ENCODE measurements around the gene CREBZF. TPM values are rescaled to one million over a fixed set of nuclear protein-coding genes. Genes with fewer than 3 reads are reported as not detected.

The CREBZF gene
- total and polyA plus RNA-seq, 12 donors: 9.9 to 20.6 (median 13.0) TPM

DNA sequence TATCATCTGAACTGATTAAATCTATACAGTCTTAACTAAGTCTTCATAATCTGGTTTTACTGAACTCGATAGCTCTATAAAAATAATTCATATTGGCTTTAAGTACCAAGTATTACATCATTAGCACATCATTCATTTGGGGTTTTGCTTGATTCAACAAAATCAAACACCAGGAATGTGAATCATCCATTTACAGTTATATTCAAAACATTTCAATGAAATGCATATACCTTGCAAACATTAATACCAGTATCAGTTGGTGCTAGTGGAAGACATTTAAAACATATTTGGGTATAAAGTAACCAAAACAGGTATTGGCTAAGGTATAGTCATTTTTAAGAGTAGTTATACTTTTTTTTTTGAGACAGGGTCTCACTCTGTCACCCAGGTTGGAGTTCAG is 33.3 kb upstream of the CREBZF start:
- intact Hi-C loops (cut with DNase I): loop anchor here in 4 of 10 donors (5.0 to 10.0 kb wide), 3 partner anchors 117 to 129 kb away; partner anchors contain the start of gene SYTL2 (in 2 of the 4)
- Histone ChIP-seq H3K27me3 (no peaks in the 10 kb centered on the region), H3K36me3 (peaks cover 0 to 51% (median 0%) of the 10 kb centered on the region in 9 donors), H3K27ac (no peak overlapping the region), H3K4me1 (peaks cover 0 to 13% (median 0%) of the 10 kb centered on the region in 9 donors), H3K9me3 (no peaks in the 10 kb centered on the region), H3K4me3 (no peak overlapping the region)
- WGBS, 2 donors: 86 to 92% methylated on average over 1 of the region's 1 CpG
- no peak for DNase-seq
- no peak for ATAC-seq
- TF ChIP-seq, protein P1, sequence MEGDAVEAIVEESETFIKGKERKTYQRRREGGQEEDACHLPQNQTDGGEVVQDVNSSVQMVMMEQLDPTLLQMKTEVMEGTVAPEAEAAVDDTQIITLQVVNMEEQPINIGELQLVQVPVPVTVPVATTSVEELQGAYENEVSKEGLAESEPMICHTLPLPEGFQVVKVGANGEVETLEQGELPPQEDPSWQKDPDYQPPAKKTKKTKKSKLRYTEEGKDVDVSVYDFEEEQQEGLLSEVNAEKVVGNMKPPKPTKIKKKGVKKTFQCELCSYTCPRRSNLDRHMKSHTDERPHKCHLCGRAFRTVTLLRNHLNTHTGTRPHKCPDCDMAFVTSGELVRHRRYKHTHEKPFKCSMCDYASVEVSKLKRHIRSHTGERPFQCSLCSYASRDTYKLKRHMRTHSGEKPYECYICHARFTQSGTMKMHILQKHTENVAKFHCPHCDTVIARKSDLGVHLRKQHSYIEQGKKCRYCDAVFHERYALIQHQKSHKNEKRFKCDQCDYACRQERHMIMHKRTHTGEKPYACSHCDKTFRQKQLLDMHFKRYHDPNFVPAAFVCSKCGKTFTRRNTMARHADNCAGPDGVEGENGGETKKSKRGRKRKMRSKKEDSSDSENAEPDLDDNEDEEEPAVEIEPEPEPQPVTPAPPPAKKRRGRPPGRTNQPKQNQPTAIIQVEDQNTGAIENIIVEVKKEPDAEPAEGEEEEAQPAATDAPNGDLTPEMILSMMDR (IDR thresholded peaks at IDR 0.05): no peak

DNA sequence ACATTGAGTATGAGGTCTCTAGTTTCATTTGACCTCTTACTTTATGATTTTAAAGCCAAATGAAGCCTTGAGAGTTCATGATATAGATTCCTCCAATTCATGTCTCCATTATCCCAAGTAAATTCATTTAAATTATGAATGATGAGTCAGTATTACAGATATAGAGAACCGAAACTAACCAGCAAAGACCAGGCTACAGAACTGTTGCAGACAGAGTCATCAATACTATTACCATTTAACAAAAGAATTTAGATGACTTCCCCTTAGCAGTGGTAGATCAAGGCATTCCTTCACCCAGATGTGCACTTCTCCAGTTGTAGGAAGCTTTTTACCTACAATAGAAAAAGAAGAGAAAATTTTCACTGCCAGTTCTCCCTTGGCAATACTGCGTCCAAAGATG is 32.8 kb upstream of the CREBZF start:
- Histone ChIP-seq H3K4me3 (no peak overlapping the region), H3K4me1 (peaks cover 0 to 13% (median 0%) of the 10 kb centered on the region in 9 donors), H3K27ac (no peak overlapping the region), H3K9me3 (no peaks in the 10 kb centered on the region), H3K27me3 (no peaks in the 10 kb centered on the region), H3K36me3 (peaks cover 0 to 53% (median 0%) of the 10 kb centered on the region in 9 donors)
- WGBS, 2 donors: 89 to 93% methylated on average over 2 of the region's 2 CpGs
- ATAC-seq (no peak), DNase-seq (no peak)
- TF ChIP-seq, protein P1 (IDR thresholded peaks at IDR 0.05): no peak
- intact Hi-C loops (cut with DNase I): loop anchor here in 4 of 10 donors (5.0 to 10.0 kb wide), 3 partner anchors 117 to 130 kb away; partner anchors contain the start of gene SYTL2 (in 2 of the 4)

DNA sequence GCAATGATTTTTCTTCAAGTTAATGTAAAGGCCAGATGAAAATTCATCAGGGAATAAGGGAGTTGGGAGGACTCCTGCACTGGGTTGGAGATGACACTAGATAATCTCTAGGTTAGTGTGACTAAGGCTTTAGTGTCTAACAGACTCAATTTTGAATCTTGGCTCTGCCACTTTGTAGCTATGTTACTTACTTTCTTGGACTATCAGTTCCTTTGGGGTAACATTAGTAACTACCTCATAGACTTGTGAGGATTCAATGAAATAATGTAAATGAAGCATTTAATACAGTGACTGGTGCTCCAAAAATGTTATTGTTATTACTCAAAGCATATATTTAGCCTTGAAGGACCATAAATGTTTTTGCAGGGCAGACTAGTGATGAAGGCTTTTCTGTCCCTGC is 30.6 kb upstream of the CREBZF start:
- no peak for ATAC-seq
- intact Hi-C loops (cut with DNase I): loop anchor here in 6 of 10 donors (2.0 to 10.0 kb wide), 4 partner anchors 119 to 132 kb away; partner anchors contain the start of gene SYTL2 (in 2 of the 6)
- peaks cover 0 to 51% (median 0%) of the 10 kb centered on the region in 9 donors for H3K36me3 ChIP-seq

DNA sequence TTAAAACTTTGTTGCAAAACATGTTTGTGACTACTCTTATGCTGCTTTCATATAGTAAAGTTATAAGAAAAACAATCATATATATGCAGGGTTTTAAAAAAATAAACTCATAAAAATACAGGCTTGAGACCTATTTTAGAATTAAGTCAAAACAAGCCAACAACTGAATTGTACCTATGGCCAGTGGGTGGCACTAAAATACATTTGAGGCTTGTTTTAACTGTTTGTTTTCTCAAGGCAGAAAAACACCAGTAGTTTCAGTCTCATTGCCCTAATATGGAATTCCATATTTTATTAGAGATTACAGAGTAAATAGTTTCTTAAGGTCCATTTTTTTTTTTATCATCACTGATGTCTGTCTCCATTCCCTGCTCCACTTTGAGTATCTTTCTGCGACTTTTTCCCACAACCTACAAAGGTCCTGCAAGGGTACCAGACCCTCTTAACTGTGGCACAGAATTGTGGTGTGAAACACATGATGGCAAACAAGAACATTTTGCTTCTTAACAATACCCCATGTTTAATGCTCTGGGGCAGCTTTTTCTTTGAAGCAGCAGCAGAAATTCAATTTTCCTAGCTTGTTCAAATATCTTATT is 29.6 kb upstream of the CREBZF start:
- 87 to 100% methylated on average over 1 of the region's 1 CpG for WGBS, 2 donors
- Histone ChIP-seq H3K4me3 (no peak overlapping the region), H3K27ac (no peak overlapping the region), H3K36me3 (peaks cover 0 to 46% (median 0%) of the 10 kb centered on the region in 9 donors), H3K9me3 (no peaks in the 10 kb centered on the region), H3K4me1 (peaks cover 0 to 1% (median 0%) of the 10 kb centered on the region in 9 donors), H3K27me3 (no peaks in the 10 kb centered on the region)
- no peak for DNase-seq
- intact Hi-C loops (cut with DNase I): loop anchor here in 8 of 10 donors (2.0 to 10.0 kb wide), 4 partner anchors 120 to 133 kb away; partner anchors contain the start of gene SYTL2 (in 2 of the 8)
- no peak for ATAC-seq
- TF ChIP-seq, protein P1 (IDR thresholded peaks at IDR 0.05): peak in 8 of 9 donors; percentile 16 to 73 (median 60)

More for the DNA sequence above, 30.6 kb upstream of the CREBZF start:
- H3K4me3 ChIP-seq: no peak overlapping the region
- no peaks in the 10 kb centered on the region for H3K27me3 ChIP-seq
- TF ChIP-seq, protein P1 (IDR thresholded peaks at IDR 0.05): no peak
- DNase-seq: no peak
- peaks cover 0 to 12% (median 0%) of the 10 kb centered on the region in 9 donors for H3K4me1 ChIP-seq
- H3K9me3 ChIP-seq: no peaks in the 10 kb centered on the region
- H3K27ac ChIP-seq: no peak overlapping the region

Data from heart right ventricle (tissue), 16 donors.